Hepatocyte (in vitro differentiated cells): ENCODE measurements around the gene ZNF276.

Experiments used
- CTCF ChIP-seq: fragments of 200-600 bp; sonication (generic); IDR thresholded peaks from 2 replicates; pipeline ENCODE4 v1.5.1; 2016; ENCODE audit warnings: antibody characterized with exemption, mild to moderate bottlenecking; ENCODE audit not compliant: poor library complexity
- EZH2 ChIP-seq: fragments of 200-600 bp; sonication (generic); IDR thresholded peaks from 2 replicates; pipeline ENCODE4 v1.6.1; 2016; ENCODE audit warnings: antibody characterized with exemption, mild to moderate bottlenecking, borderline replicate concordance
- EZH2phosphoT487 ChIP-seq: fragments of 200-600 bp; sonication (generic); IDR thresholded peaks from one replicate; pipeline ENCODE4 v1.6.1; 2018; ENCODE audit warnings: antibody characterized with exemption, mild to moderate bottlenecking, low read depth, moderate library complexity; ENCODE audit not compliant: unreplicated experiment, severe bottlenecking

- TF ChIP-seq CTCF, result no peak
- no peak for TF ChIP-seq EZH2phosphoT487
- no peak for TF ChIP-seq EZH2
Measured at GRCh38 chr16:89716493-89716892, 4.8 kb upstream of the ZNF276 start.
